ENCODE measurements around the gene FCER1A.
"Not testable (repeated sequence)": the region's sequence is repeated elsewhere in the genome, so short reads cannot be mapped to it uniquely, and the experiment has no call there.

Gene FCER1A
- total RNA-seq: 0 to 0.31 reads per million in 2 donors

GRCh38 chr1:159302095-159302494 is at the start of gene FCER1A:
FCER1A (plus strand) TSS chr1:159302336; CDS start chr1:159302365, 29 bp downstream.
- DNase-seq: no peak

GRCh38 chr1:159261311-159261710 is 40.8 kb upstream of the FCER1A start:
- no peak for DNase-seq

GRCh38 chr1:159261721-159262494 is 40.2 kb upstream of the FCER1A start:
- DNase-seq: no peak

GRCh38 chr1:159266832-159267231 is 35.3 kb upstream of the FCER1A start:
- no peak for DNase-seq

GRCh38 chr1:159274631-159275030 is 27.5 kb upstream of the FCER1A start:
- no peak for DNase-seq

- no peak for DNase-seq
Observed at GRCh38 chr1:159275891-159276290, 26.2 kb upstream of the FCER1A start.

GRCh38 chr1:159279773-159280172 is 22.4 kb upstream of the FCER1A start:
- no peak for DNase-seq

GRCh38 chr1:159282118-159282517 is 20.0 kb upstream of the FCER1A start:
- no peak for DNase-seq

- DNase-seq: no peak
Observed at GRCh38 chr1:159289060-159289459, 13.1 kb upstream of the FCER1A start.

- no peak for DNase-seq
Observed at GRCh38 chr1:159291424-159291823, 10.7 kb upstream of the FCER1A start.

- no peak for DNase-seq
Observed at GRCh38 chr1:159296706-159297375, 5.3 kb upstream of the FCER1A start.

GRCh38 chr1:159300146-159300545 is 2.0 kb upstream of the FCER1A start:
- DNase-seq: no peak

GRCh38 chr1:159307346-159308020 is 5.3 kb downstream of the FCER1A start:
- DNase-seq: no peak

GRCh38 chr1:159311679-159312078 is 9.5 kb downstream of the FCER1A start:
- DNase-seq: no peak

- DNase-seq: no peak
Observed at GRCh38 chr1:159315381-159315780, 13.2 kb downstream of the FCER1A start.

GRCh38 chr1:159318784-159319551 is 16.8 kb downstream of the FCER1A start:
- no peak for DNase-seq

- no peak for DNase-seq
Observed at GRCh38 chr1:159334797-159335196, 32.7 kb downstream of the FCER1A start.

GRCh38 chr1:159338018-159338417 is 35.9 kb downstream of the FCER1A start:
- DNase-seq: no peak

- DNase-seq: no peak
Observed at GRCh38 chr1:159339536-159339935, 37.4 kb downstream of the FCER1A start.

- no peak for DNase-seq
Observed at GRCh38 chr1:159341736-159342135, 39.6 kb downstream of the FCER1A start.

GRCh38 chr1:159342761-159343425 is 40.8 kb downstream of the FCER1A start:
- no peak for DNase-seq

GRCh38 chr1:159349374-159349773 is 47.2 kb downstream of the FCER1A start:
- DNase-seq: not testable (repeated sequence)
